ENCODE results near the gene DBF4B.
A peak's percentile ranks its signal among the peaks of the same experiment; 100 is the strongest.

Gene DBF4B

GRCh38 chr17:44761932-44762810 lies 53.7 kb downstream of the DBF4B start:
- DNase-seq, result no peak

- no peak for DNase-seq
Observed at GRCh38 chr17:44763170-44763569, 54.7 kb downstream of the DBF4B start.

GRCh38 chr17:44765965-44766364 lies 57.5 kb downstream of the DBF4B start:
- DNase-seq, result no peak

- DNase-seq, result no peak
Observed at GRCh38 chr17:44766409-44767038, 58.1 kb downstream of the DBF4B start.

GRCh38 chr17:44767493-44767892 lies 59.0 kb downstream of the DBF4B start:
- DNase-seq, result no peak

- DNase-seq, result no peak
Observed at GRCh38 chr17:44768505-44769142, 60.2 kb downstream of the DBF4B start.

- DNase-seq, result no peak
Observed at GRCh38 chr17:44769230-44769629, 60.8 kb downstream of the DBF4B start.

- DNase-seq, result no peak
Observed at GRCh38 chr17:44769647-44770084, 61.2 kb downstream of the DBF4B start.

- no peak for DNase-seq
Observed at GRCh38 chr17:44770166-44770925, 61.9 kb downstream of the DBF4B start.

GRCh38 chr17:44772308-44773045 lies 64.0 kb downstream of the DBF4B start:
- DNase-seq, result no peak

- DNase-seq, result no peak
Observed at GRCh38 chr17:44773140-44773539, 64.7 kb downstream of the DBF4B start.

- peak; percentile 81 for DNase-seq
Observed at GRCh38 chr17:44774271-44775135, 66.0 kb downstream of the DBF4B start.

GRCh38 chr17:44775136-44775837 lies 66.8 kb downstream of the DBF4B start:
- peak; percentile 96 for DNase-seq

- DNase-seq, result no peak
Observed at GRCh38 chr17:44775838-44776621, 67.6 kb downstream of the DBF4B start.

- no peak for DNase-seq
Observed at GRCh38 chr17:44776628-44777393, 68.3 kb downstream of the DBF4B start.

- no peak for DNase-seq
Observed at GRCh38 chr17:44777394-44778348, 69.2 kb downstream of the DBF4B start.

- DNase-seq, result no peak
Observed at GRCh38 chr17:44778656-44779210, 70.3 kb downstream of the DBF4B start.
